ENCODE results near the gene MRPL50.

The MRPL50 gene

DNA sequence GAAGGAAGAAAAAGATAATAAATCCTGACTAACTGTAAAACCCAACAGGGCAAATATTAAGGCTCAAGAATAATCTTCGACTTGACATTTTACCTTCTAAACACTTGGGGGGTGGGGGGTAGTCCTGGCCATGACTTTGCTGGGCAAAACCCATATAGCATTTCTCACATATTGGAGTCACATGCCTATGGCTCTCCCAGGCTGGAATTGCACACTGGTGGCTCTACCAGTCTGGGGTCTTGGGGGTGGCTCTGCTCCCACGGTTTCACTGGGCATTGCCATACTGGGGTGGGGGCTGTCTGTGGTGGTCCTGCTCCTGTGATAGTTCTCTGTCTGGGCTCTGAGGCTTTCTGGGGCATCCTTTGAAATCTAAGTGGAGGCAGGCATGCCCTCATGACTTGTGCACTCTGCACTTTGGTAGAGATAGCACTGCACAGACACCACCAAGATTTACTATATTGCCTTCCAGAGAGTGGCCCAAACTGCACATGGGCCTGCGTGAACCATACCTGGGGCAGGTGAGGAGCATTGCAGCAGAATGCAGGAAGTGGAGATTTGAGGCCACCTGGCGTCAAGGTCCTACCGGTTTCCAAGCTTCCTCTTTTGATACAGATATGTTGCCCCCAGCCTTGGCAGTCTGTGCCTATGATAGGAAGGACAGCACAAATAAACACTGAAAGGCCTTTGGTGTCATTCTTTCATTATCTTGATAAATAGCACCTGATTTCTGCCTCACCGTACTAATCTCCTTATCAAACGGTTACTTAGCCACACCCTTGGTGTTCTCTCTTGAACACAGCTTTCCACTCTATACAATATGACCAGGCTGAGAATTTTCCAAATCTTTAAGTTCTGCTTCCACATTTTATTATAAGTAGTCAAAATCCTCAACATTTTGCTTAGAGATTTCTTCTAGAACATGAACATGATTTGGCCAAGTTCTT lies 43.4 kb downstream of the MRPL50 start:
- Histone ChIP-seq H3K4me2 (ENCODE audit: insufficient read depth, low read length) (no peak overlapping the region), H3K4me1 (ENCODE audit: insufficient read depth, low read length) (no peaks in the 10 kb centered on the region), H3K79me2 (ENCODE audit: insufficient read depth, low read length) (no peaks in the 10 kb centered on the region), H2AFZ (ENCODE audit: low read depth, low read length) (no peak overlapping the region), H3K9me3 (ENCODE audit: insufficient read depth, low read length, severe bottlenecking) (no peaks in the 10 kb centered on the region), H4K20me1 (ENCODE audit: insufficient read depth, low read length) (no peaks in the 10 kb centered on the region), H3K4me3 (ENCODE audit: low read depth in 1 of 2, low read length in 2 of 2) (no peak overlapping the region), H3K9ac (ENCODE audit: low read depth, low read length) (no peak overlapping the region), H3K36me3 (ENCODE audit: insufficient read depth, low read length) (no peaks in the 10 kb centered on the region), H3K27ac (ENCODE audit: low read length) (no peak overlapping the region), H3K27me3 (ENCODE audit: insufficient read depth, low read length, poor library complexity) (no peaks in the 10 kb centered on the region)
- DNase-seq: no peak
- TF ChIP-seq, protein P1, sequence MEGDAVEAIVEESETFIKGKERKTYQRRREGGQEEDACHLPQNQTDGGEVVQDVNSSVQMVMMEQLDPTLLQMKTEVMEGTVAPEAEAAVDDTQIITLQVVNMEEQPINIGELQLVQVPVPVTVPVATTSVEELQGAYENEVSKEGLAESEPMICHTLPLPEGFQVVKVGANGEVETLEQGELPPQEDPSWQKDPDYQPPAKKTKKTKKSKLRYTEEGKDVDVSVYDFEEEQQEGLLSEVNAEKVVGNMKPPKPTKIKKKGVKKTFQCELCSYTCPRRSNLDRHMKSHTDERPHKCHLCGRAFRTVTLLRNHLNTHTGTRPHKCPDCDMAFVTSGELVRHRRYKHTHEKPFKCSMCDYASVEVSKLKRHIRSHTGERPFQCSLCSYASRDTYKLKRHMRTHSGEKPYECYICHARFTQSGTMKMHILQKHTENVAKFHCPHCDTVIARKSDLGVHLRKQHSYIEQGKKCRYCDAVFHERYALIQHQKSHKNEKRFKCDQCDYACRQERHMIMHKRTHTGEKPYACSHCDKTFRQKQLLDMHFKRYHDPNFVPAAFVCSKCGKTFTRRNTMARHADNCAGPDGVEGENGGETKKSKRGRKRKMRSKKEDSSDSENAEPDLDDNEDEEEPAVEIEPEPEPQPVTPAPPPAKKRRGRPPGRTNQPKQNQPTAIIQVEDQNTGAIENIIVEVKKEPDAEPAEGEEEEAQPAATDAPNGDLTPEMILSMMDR (IDR thresholded peaks at IDR 0.05; ENCODE audit: borderline replicate concordance, extremely low read depth, low read length, poor library complexity, severe bottlenecking): no peak
- TF ChIP-seq EZH2 (IDR thresholded peaks at IDR 0.05; ENCODE audit: borderline replicate concordance, low read depth, low read length, severe bottlenecking): no peak
- no peak for ATAC-seq (ENCODE audit: insufficient read depth, low read depth)

DNA sequence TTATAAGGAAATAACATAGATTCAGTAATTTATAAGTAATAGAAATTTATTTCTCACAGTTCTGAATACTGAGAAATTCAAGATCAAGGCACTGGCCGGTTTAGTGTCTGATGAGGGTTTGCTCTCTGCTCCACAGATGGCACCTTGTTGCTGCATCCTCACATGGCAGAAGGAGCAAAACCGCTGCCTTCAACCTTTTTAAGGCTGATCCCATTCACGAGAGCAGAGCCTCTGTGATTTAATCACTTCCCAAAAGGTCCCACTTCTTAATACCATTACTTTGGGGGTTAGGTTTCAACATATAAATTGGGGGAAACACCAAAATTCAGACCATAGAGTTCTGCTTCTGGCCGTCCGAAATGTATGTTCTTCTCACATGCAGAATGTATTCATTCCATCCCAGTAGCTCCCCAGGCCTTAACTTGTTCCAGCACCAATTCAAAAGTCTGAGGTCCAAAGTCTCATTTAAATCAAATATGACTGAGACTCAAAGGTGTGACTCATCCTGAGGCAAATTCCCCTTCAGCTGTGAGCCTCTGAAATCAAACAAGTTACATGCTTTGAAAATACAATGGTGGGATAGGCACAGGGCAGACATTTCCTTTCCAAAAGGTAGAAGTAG lies 44.2 kb downstream of the MRPL50 start:
- Histone ChIP-seq H3K9ac (ENCODE audit: low read depth, low read length) (no peak overlapping the region), H3K4me2 (ENCODE audit: insufficient read depth, low read length) (no peak overlapping the region), H3K9me3 (ENCODE audit: insufficient read depth, low read length, severe bottlenecking) (no peaks in the 10 kb centered on the region), H2AFZ (ENCODE audit: low read depth, low read length) (no peak overlapping the region), H3K27ac (ENCODE audit: low read length) (no peak overlapping the region), H4K20me1 (ENCODE audit: insufficient read depth, low read length) (no peaks in the 10 kb centered on the region), H3K4me3 (ENCODE audit: low read depth in 1 of 2, low read length in 2 of 2) (no peak overlapping the region), H3K36me3 (ENCODE audit: insufficient read depth, low read length) (no peaks in the 10 kb centered on the region), H3K4me1 (ENCODE audit: insufficient read depth, low read length) (no peaks in the 10 kb centered on the region), H3K79me2 (ENCODE audit: insufficient read depth, low read length) (no peaks in the 10 kb centered on the region), H3K27me3 (ENCODE audit: insufficient read depth, low read length, poor library complexity) (no peaks in the 10 kb centered on the region)
- ATAC-seq (ENCODE audit: insufficient read depth, low read depth) (no peak), DNase-seq (no peak)
- TF ChIP-seq EZH2 (IDR thresholded peaks at IDR 0.05; ENCODE audit: borderline replicate concordance, low read depth, low read length, severe bottlenecking): no peak
- TF ChIP-seq, protein P1 (IDR thresholded peaks at IDR 0.05; ENCODE audit: borderline replicate concordance, extremely low read depth, low read length, poor library complexity, severe bottlenecking): no peak

DNA sequence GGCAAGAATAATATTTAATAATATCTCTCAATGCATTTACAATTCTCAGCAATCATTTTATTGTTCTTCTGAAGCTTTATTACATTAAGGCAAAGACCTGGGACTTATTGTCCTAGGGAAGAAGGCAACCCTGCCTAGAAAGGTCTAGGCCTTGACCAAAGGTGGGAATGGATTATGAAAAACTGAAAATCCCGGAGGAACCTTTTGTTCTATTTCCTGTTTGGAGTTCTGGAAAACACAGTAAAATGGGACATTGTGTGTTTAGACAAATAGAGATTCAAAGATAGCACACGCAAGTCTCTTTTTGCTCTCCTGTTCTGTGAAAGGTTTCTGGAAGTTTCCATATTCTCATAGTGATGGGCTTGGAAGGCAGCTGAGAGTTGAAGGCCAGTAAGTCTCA lies 44.7 kb downstream of the MRPL50 start:
- Histone ChIP-seq H3K9me3 (ENCODE audit: insufficient read depth, low read length, severe bottlenecking) (no peaks in the 10 kb centered on the region), H3K4me2 (ENCODE audit: insufficient read depth, low read length) (no peak overlapping the region), H3K36me3 (ENCODE audit: insufficient read depth, low read length) (no peaks in the 10 kb centered on the region), H3K79me2 (ENCODE audit: insufficient read depth, low read length) (no peaks in the 10 kb centered on the region), H3K4me3 (ENCODE audit: low read depth in 1 of 2, low read length in 2 of 2) (no peak overlapping the region), H4K20me1 (ENCODE audit: insufficient read depth, low read length) (no peaks in the 10 kb centered on the region), H3K27ac (ENCODE audit: low read length) (no peak overlapping the region), H3K4me1 (ENCODE audit: insufficient read depth, low read length) (no peaks in the 10 kb centered on the region), H3K27me3 (ENCODE audit: insufficient read depth, low read length, poor library complexity) (no peaks in the 10 kb centered on the region), H3K9ac (ENCODE audit: low read depth, low read length) (no peak overlapping the region), H2AFZ (ENCODE audit: low read depth, low read length) (no peak overlapping the region)
- no peak for DNase-seq
- no peak for ATAC-seq (ENCODE audit: insufficient read depth, low read depth)
- TF ChIP-seq, protein P1 (IDR thresholded peaks at IDR 0.05; ENCODE audit: borderline replicate concordance, extremely low read depth, low read length, poor library complexity, severe bottlenecking): no peak
- no peak for TF ChIP-seq EZH2 (IDR thresholded peaks at IDR 0.05; ENCODE audit: borderline replicate concordance, low read depth, low read length, severe bottlenecking)

Data from DND-41 (cell line).